ENCODE measurements around the gene TENM3. TPM values are rescaled to one million over a fixed set of nuclear protein-coding genes. Genes with fewer than 3 reads are reported as not detected.

Gene TENM3
- total and polyA plus RNA-seq, 2 donors (not counting 3 experiments of a cell fraction or from before 2014, with no cell fraction given), result 3.2 to 6.2 TPM

DNA sequence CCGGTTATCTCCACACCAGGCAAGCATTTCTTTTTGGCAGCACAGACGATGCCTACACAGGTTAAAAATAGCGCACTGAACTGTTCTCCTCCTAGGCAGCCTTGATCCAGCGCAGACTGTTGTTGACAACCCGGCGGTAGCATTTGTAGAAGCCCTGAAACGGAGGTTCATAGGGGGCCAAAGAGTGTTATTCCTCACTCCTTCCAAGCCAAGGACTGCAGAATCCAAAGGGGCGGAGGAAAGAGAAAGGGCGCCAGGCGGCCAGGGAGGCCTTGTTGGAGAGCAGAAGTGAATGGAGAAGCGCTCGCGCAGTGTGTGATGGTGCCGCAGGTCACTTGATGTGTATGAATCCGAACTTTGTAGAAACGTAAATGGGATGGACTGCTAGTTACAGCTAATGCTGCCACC is 82.7 kb downstream of the TENM3 start:
- Histone ChIP-seq H3K4me2 (ENCODE audit: insufficient read depth, low read length) (no peak overlapping the region), H2AFZ (ENCODE audit: low read depth, low read length) (no peak overlapping the region), H3K4me1 (ENCODE audit: control insufficient read depth, extremely low read depth, insufficient read depth, low read length) (no peaks in the 10 kb centered on the region), H3K79me2 (ENCODE audit: control insufficient read depth, insufficient read depth, low read length) (no peaks in the 10 kb centered on the region), H3K36me3 (ENCODE audit: control insufficient read depth in 2 of 2, extremely low read depth in 1 of 2, insufficient read depth in 2 of 2, low read length in 2 of 2) (no peaks in the 10 kb centered on the region), H4K20me1 (replicated peaks; ENCODE audit: control insufficient read depth, extremely low read depth, insufficient read depth, low read length) (no peaks in the 10 kb centered on the region), H3K9me3 (replicated peaks; ENCODE audit: control insufficient read depth, insufficient read depth, low read length) (no peaks in the 10 kb centered on the region), H3K9ac (replicated peaks; ENCODE audit: extremely low read depth, insufficient read depth, low read length) (no peak overlapping the region), H3K27me3 (ENCODE audit: control insufficient read depth in 2 of 2, insufficient read depth in 2 of 2, low read length in 2 of 2) (no peaks in the 10 kb centered on the region), H3K9me1 (replicated peaks; ENCODE audit: control insufficient read depth, extremely low read depth, insufficient read depth, low read length) (no peaks in the 10 kb centered on the region), H3K4me3 (replicated peaks in 1 of 3; ENCODE audit: insufficient read depth in 1 of 3, low read depth in 1 of 3, low read length in 3 of 3) (no peak overlapping the region), H3K27ac (ENCODE audit: insufficient read depth, low read depth, low read length) (no peak overlapping the region)
- ChIA-PET CTCF (interaction anchor here (0.5 kb wide), 1 partner anchor 480 kb away, joined by 3 read pairs; no protein-coding TSS in a partner anchor), POLR2A (no interaction called here)
- FAIRE-seq (no peak), DNase-seq (ENCODE audit: low read depth, low spot score) (no peak)
- TF ChIP-seq JUN (IDR thresholded peaks at IDR 0.05; ENCODE audit: borderline replicate concordance, insufficient read depth, insufficient read length, low read depth) (no peak), GATA2 (IDR thresholded peaks at IDR 0.05; ENCODE audit: insufficient read depth, insufficient read length, low read depth, low read length) (no peak), MAX (IDR thresholded peaks at IDR 0.05; ENCODE audit: insufficient read depth, insufficient read length) (no peak), CTCF (IDR thresholded peaks at IDR 0.05; ENCODE audit: extremely low read depth in 1 of 2, insufficient read depth in 1 of 2, low read depth in 1 of 2, low read length in 2 of 2) (no peak), FOS (IDR thresholded peaks at IDR 0.05; ENCODE audit: borderline replicate concordance, insufficient read depth, low read length) (no peak), EZH2 (IDR thresholded peaks at IDR 0.05; ENCODE audit: borderline replicate concordance, low read depth, low read length, severe bottlenecking) (no peak), POLR2AphosphoS5 (IDR thresholded peaks at IDR 0.05; ENCODE audit: insufficient read depth, low read depth, low read length) (no peak), MYC (IDR thresholded peaks at IDR 0.05; ENCODE audit: low read depth, low read length) (no peak), POLR2A (IDR thresholded peaks at IDR 0.05; ENCODE audit: low read depth, low read length) (no peak)
- dilution Hi-C loops (cut with MboI; ENCODE audit: extremely low pct_ligation_motif_present, low sequenced_read_pairs) (no loop called here), intact Hi-C loops (cut with micrococcal nuclease) (no loop called here)
- BruUV-seq (replicated peaks), result no TSS peak
